PC-3 (cell line): ENCODE data around the gene PPA1.

ENCODE experiments used
- CTCF ChIP-seq: fragments of 300-600 bp; sonication (generic); conservative IDR thresholded peaks from 2 replicates; pipeline ENCODE4 v1.5.1; 2017; ENCODE audit warnings: antibody characterized with exemption, low read depth, mild to moderate bottlenecking, low read length
- EZH2 ChIP-seq: fragments of 300-600 bp; sonication (generic); IDR thresholded peaks from one replicate; pipeline ENCODE4 v1.6.1; 2017; ENCODE audit warnings: antibody characterized with exemption, mild to moderate bottlenecking, low read length; ENCODE audit not compliant: unreplicated experiment
- EZH2phosphoT487 ChIP-seq: fragments of 300-600 bp; sonication (generic); IDR thresholded peaks from 2 replicates; pipeline ENCODE4 v1.6.1; 2018; ENCODE audit warnings: mild to moderate bottlenecking, antibody characterized with exemption, low read length, borderline replicate concordance

- no peak for TF ChIP-seq EZH2
- no peak for TF ChIP-seq CTCF
- TF ChIP-seq EZH2phosphoT487, result no peak
Measured at GRCh38 chr10:70232859-70233108, 445 bp downstream of the PPA1 start.
